ENCODE measurements around the gene FNDC3B.
A peak's percentile ranks its signal among the peaks of the same experiment; 100 is the strongest.

The FNDC3B gene

GRCh38 chr3:172111163-172111562, 71.8 kb downstream of the FNDC3B start:
- no peak for DNase-seq (ENCODE audit: insufficient read length, low spot score)
- FAIRE-seq = no peak

GRCh38 chr3:172112078-172112733, 72.8 kb downstream of the FNDC3B start:
- no peak for FAIRE-seq
- DNase-seq (ENCODE audit: insufficient read length, low spot score) = no peak

GRCh38 chr3:172112734-172113120, 73.3 kb downstream of the FNDC3B start:
- FAIRE-seq (peak; percentile 31), DNase-seq (ENCODE audit: insufficient read length, low spot score) (no peak)

- FAIRE-seq (no peak), DNase-seq (ENCODE audit: insufficient read length, low spot score) (no peak)
These were observed 74.3 kb downstream of the FNDC3B start for GRCh38 chr3:172113710-172114109.

- no peak for FAIRE-seq
- no peak for DNase-seq (ENCODE audit: insufficient read length, low spot score)
These were observed 75.7 kb downstream of the FNDC3B start for GRCh38 chr3:172115059-172115458.

- DNase-seq (ENCODE audit: insufficient read length, low spot score) (no peak), FAIRE-seq (no peak)
These were observed 76.4 kb downstream of the FNDC3B start for GRCh38 chr3:172115787-172116186.

GRCh38 chr3:172118019-172118418, 78.6 kb downstream of the FNDC3B start:
- no peak for DNase-seq (ENCODE audit: insufficient read length, low spot score)
- no peak for FAIRE-seq

- no peak for FAIRE-seq
- no peak for DNase-seq (ENCODE audit: insufficient read length, low spot score)
These were observed 80.0 kb downstream of the FNDC3B start for GRCh38 chr3:172119266-172119969.

GRCh38 chr3:172120912-172121311, 81.5 kb downstream of the FNDC3B start:
- FAIRE-seq (no peak), DNase-seq (ENCODE audit: insufficient read length, low spot score) (no peak)

- FAIRE-seq (no peak), DNase-seq (ENCODE audit: insufficient read length, low spot score) (no peak)
These were observed 82.6 kb downstream of the FNDC3B start for GRCh38 chr3:172121981-172122380.

GRCh38 chr3:172124271-172124670, 84.9 kb downstream of the FNDC3B start:
- FAIRE-seq = no peak
- no peak for DNase-seq (ENCODE audit: insufficient read length, low spot score)

GRCh38 chr3:172125053-172125452, 85.7 kb downstream of the FNDC3B start:
- FAIRE-seq (no peak), DNase-seq (ENCODE audit: insufficient read length, low spot score) (no peak)

- FAIRE-seq (no peak), DNase-seq (ENCODE audit: insufficient read length, low spot score) (no peak)
These were observed 86.6 kb downstream of the FNDC3B start for GRCh38 chr3:172125963-172126457.

GRCh38 chr3:172126741-172127140, 87.4 kb downstream of the FNDC3B start:
- FAIRE-seq (no peak), DNase-seq (ENCODE audit: insufficient read length, low spot score) (no peak)

- no peak for DNase-seq (ENCODE audit: insufficient read length, low spot score)
- FAIRE-seq = no peak
These were observed 87.8 kb downstream of the FNDC3B start for GRCh38 chr3:172127141-172127540.

GRCh38 chr3:172127929-172128580, 88.7 kb downstream of the FNDC3B start:
- FAIRE-seq (no peak), DNase-seq (ENCODE audit: insufficient read length, low spot score) (no peak)

- DNase-seq (ENCODE audit: insufficient read length, low spot score) (no peak), FAIRE-seq (no peak)
These were observed 89.5 kb downstream of the FNDC3B start for GRCh38 chr3:172128858-172129257.

- no peak for DNase-seq (ENCODE audit: insufficient read length, low spot score)
- no peak for FAIRE-seq
These were observed 90.1 kb downstream of the FNDC3B start for GRCh38 chr3:172129498-172129849.

GRCh38 chr3:172129850-172130716, 90.7 kb downstream of the FNDC3B start:
- FAIRE-seq = no peak
- DNase-seq (ENCODE audit: insufficient read length, low spot score) = no peak

GRCh38 chr3:172130717-172131050, 91.3 kb downstream of the FNDC3B start:
- FAIRE-seq (no peak), DNase-seq (ENCODE audit: insufficient read length, low spot score) (no peak)

- no peak for FAIRE-seq
- DNase-seq (ENCODE audit: insufficient read length, low spot score) = no peak
These were observed 92.4 kb downstream of the FNDC3B start for GRCh38 chr3:172131746-172132145.

Data from GM19239 (cell line).